ENCODE data around the gene LYPD4. TPM values are rescaled to one million over a fixed set of nuclear protein-coding genes. Genes with fewer than 3 reads are reported as not detected.

LYPD4 gene
- total RNA-seq, 1 experiment from 2014 or later: not detected

- CTCF ChIA-PET: no interaction called here
- no peak overlapping the region for H3K4me2 ChIP-seq (ENCODE audit: low read length)
- no peak overlapping the region for H3K9ac ChIP-seq (ENCODE audit: low read length)
- peaks cover 50% of the 10 kb centered on the region for H3K36me3 ChIP-seq (ENCODE audit: low read depth, low read length)
- H4K20me1 ChIP-seq (ENCODE audit: low read length): peaks cover 38% of the 10 kb centered on the region
- intact Hi-C loops (cut with micrococcal nuclease): no loop called here
- BruUV-seq (replicated peaks): no TSS peak
- H2AFZ ChIP-seq (ENCODE audit: low read length): no peak overlapping the region
- no peaks in the 10 kb centered on the region for H3K9me2 ChIP-seq (replicated peaks; ENCODE audit: low read length)
- no peaks in the 10 kb centered on the region for H3F3A ChIP-seq (ENCODE audit: low read length, unreplicated experiment)
- DNase-seq (no peak), ATAC-seq (no peak)
- POLR2A ChIA-PET (ENCODE audit: unreplicated experiment): no interaction called here
- peaks cover 25% of the 10 kb centered on the region for H3K79me2 ChIP-seq (ENCODE audit: low read length)
- H3K4me3 ChIP-seq (ENCODE audit: low read length): no peak overlapping the region
- no peaks in the 10 kb centered on the region for H3K9me3 ChIP-seq (ENCODE audit: low read length)
- H3K27me3 ChIP-seq (ENCODE audit: low read length): no peaks in the 10 kb centered on the region
- no peak overlapping the region for H3K27ac ChIP-seq (ENCODE audit: low read length)
- no peaks in the 10 kb centered on the region for H3K4me1 ChIP-seq (ENCODE audit: insufficient read depth, low read length)
- TF ChIP-seq CTCF (conservative IDR thresholded peaks at IDR 0.05; ENCODE audit: low read depth, low read length) (no peak), EZH2 (IDR thresholded peaks at IDR 0.05; ENCODE audit: low read length, unreplicated experiment) (no peak), EZH2phosphoT487 (IDR thresholded peaks at IDR 0.05; ENCODE audit: borderline replicate concordance, low read length) (no peak)
Observed at GRCh38 chr19:41869374-41869955, 25.0 kb upstream of the LYPD4 start.

GRCh38 chr19:41868989-41869300 is 24.5 kb upstream of the LYPD4 start:
- ChIA-PET CTCF (no interaction called here), POLR2A (ENCODE audit: unreplicated experiment) (no interaction called here)
- H3K27me3 ChIP-seq (ENCODE audit: low read length): no peaks in the 10 kb centered on the region
- H3F3A ChIP-seq (ENCODE audit: low read length, unreplicated experiment): no peaks in the 10 kb centered on the region
- TF ChIP-seq CTCF (conservative IDR thresholded peaks at IDR 0.05; ENCODE audit: low read depth, low read length): no peak
- TF ChIP-seq EZH2 (IDR thresholded peaks at IDR 0.05; ENCODE audit: low read length, unreplicated experiment): no peak
- no peak for TF ChIP-seq EZH2phosphoT487 (IDR thresholded peaks at IDR 0.05; ENCODE audit: borderline replicate concordance, low read length)
- H3K4me3 ChIP-seq (ENCODE audit: low read length): no peak overlapping the region
- no TSS peak for BruUV-seq (replicated peaks)
- no peak for ATAC-seq
- peaks cover 43% of the 10 kb centered on the region for H4K20me1 ChIP-seq (ENCODE audit: low read length)
- no peaks in the 10 kb centered on the region for H3K4me1 ChIP-seq (ENCODE audit: insufficient read depth, low read length)
- no peak overlapping the region for H2AFZ ChIP-seq (ENCODE audit: low read length)
- peaks cover 55% of the 10 kb centered on the region for H3K36me3 ChIP-seq (ENCODE audit: low read depth, low read length)
- DNase-seq: no peak
- no peak overlapping the region for H3K4me2 ChIP-seq (ENCODE audit: low read length)
- no peaks in the 10 kb centered on the region for H3K9me2 ChIP-seq (replicated peaks; ENCODE audit: low read length)
- no peaks in the 10 kb centered on the region for H3K9me3 ChIP-seq (ENCODE audit: low read length)
- no peak overlapping the region for H3K9ac ChIP-seq (ENCODE audit: low read length)
- no peak overlapping the region for H3K27ac ChIP-seq (ENCODE audit: low read length)
- H3K79me2 ChIP-seq (ENCODE audit: low read length): peaks cover 31% of the 10 kb centered on the region
- intact Hi-C loops (cut with micrococcal nuclease): no loop called here

- intact Hi-C loops (cut with micrococcal nuclease): no loop called here
- no peak overlapping the region for H2AFZ ChIP-seq (ENCODE audit: low read length)
- H3K27ac ChIP-seq (ENCODE audit: low read length): no peak overlapping the region
- DNase-seq (no peak), ATAC-seq (no peak)
- no TSS peak for BruUV-seq (replicated peaks)
- no peak overlapping the region for H3K9ac ChIP-seq (ENCODE audit: low read length)
- peaks cover 58% of the 10 kb centered on the region for H3K36me3 ChIP-seq (ENCODE audit: low read depth, low read length)
- no peaks in the 10 kb centered on the region for H3K9me3 ChIP-seq (ENCODE audit: low read length)
- no peaks in the 10 kb centered on the region for H3K27me3 ChIP-seq (ENCODE audit: low read length)
- no peak overlapping the region for H3K4me3 ChIP-seq (ENCODE audit: low read length)
- H3K79me2 ChIP-seq (ENCODE audit: low read length): peaks cover 36% of the 10 kb centered on the region
- ChIA-PET POLR2A (ENCODE audit: unreplicated experiment) (no interaction called here), CTCF (no interaction called here)
- H3F3A ChIP-seq (ENCODE audit: low read length, unreplicated experiment): no peaks in the 10 kb centered on the region
- H3K4me2 ChIP-seq (ENCODE audit: low read length): no peak overlapping the region
- H4K20me1 ChIP-seq (ENCODE audit: low read length): peaks cover 46% of the 10 kb centered on the region
- TF ChIP-seq CTCF (conservative IDR thresholded peaks at IDR 0.05; ENCODE audit: low read depth, low read length) (no peak), EZH2phosphoT487 (IDR thresholded peaks at IDR 0.05; ENCODE audit: borderline replicate concordance, low read length) (no peak), EZH2 (IDR thresholded peaks at IDR 0.05; ENCODE audit: low read length, unreplicated experiment) (no peak)
- H3K9me2 ChIP-seq (replicated peaks; ENCODE audit: low read length): no peaks in the 10 kb centered on the region
- H3K4me1 ChIP-seq (ENCODE audit: insufficient read depth, low read length): 0 out of 2 replicates have a peak, but pooled peaks cover 1% of the 10 kb centered on the region
Observed at GRCh38 chr19:41868120-41868988, 23.9 kb upstream of the LYPD4 start.
